Effector memory CD4-positive, alpha-beta T cell (primary cell): ENCODE measurements around the gene CREG2.
"Not testable (repeated sequence)": the region's sequence is repeated elsewhere in the genome, so short reads cannot be mapped to it uniquely, and the experiment has no call there.

ENCODE experiments used
- DNase-seq, 3 donors: peaks; one replicate each; pipeline ENCODE4 v3.0.0-alpha.2; 2020
- H3K27ac ChIP-seq: 2 replicates; pipeline ENCODE4 v1.7.0; 2013; ENCODE audit warnings: mild to moderate bottlenecking, low read length, moderate library complexity; ENCODE audit not compliant: insufficient read depth, poor library complexity, severe bottlenecking
- H3K27me3 ChIP-seq: replicated peaks from 2 replicates; pipeline ENCODE4 v1.7.0; 2013; ENCODE audit warnings: mild to moderate bottlenecking, low read length; ENCODE audit not compliant: insufficient read depth, control insufficient read depth, poor library complexity, severe bottlenecking
- H3K36me3 ChIP-seq: 2 replicates; pipeline ENCODE4 v1.7.0; 2013; ENCODE audit warnings: mild to moderate bottlenecking, low read length, moderate library complexity; ENCODE audit not compliant: control insufficient read depth, insufficient read depth
- H3K4me1 ChIP-seq: 2 replicates; pipeline ENCODE4 v1.7.0; 2013; ENCODE audit warnings: low read length, mild to moderate bottlenecking; ENCODE audit not compliant: control insufficient read depth, insufficient read depth, poor library complexity, severe bottlenecking
- H3K4me3 ChIP-seq: 2 replicates; pipeline ENCODE4 v1.7.0; 2013; ENCODE audit warnings: low read length, low read depth, mild to moderate bottlenecking; ENCODE audit not compliant: insufficient read depth, poor library complexity, severe bottlenecking
- H3K9me3 ChIP-seq: 2 replicates; pipeline ENCODE4 v1.7.0; 2013; ENCODE audit warnings: mild to moderate bottlenecking, low read length, moderate library complexity; ENCODE audit not compliant: control insufficient read depth

Gene CREG2

GRCh38 chr2:101316568-101316967, 70.7 kb downstream of the CREG2 start:
- not testable (repeated sequence) for H3K36me3 ChIP-seq, H3K27ac ChIP-seq, DNase-seq, H3K27me3 ChIP-seq, H3K4me1 ChIP-seq, H3K9me3 ChIP-seq, H3K4me3 ChIP-seq

GRCh38 chr2:101311696-101312017, 75.6 kb downstream of the CREG2 start:
- Histone ChIP-seq H3K36me3 (no peaks in the 10 kb centered on the region), H3K4me1 (peaks cover 22% of the 10 kb centered on the region), H3K27ac (peak overlapping the region; percentile 63), H3K9me3 (no peaks in the 10 kb centered on the region), H3K27me3 (no peaks in the 10 kb centered on the region), H3K4me3 (no peak overlapping the region)
- DNase-seq, result no peak

- DNase-seq, result peak in 1 of 3 donors; percentile 25
Measured at GRCh38 chr2:101310834-101311695, 76.2 kb downstream of the CREG2 start.

GRCh38 chr2:101310090-101310833, 77.0 kb downstream of the CREG2 start:
- no peak overlapping the region for H3K4me3 ChIP-seq
- H3K4me1 ChIP-seq, result peaks cover 32% of the 10 kb centered on the region
- no peak for DNase-seq
- no peaks in the 10 kb centered on the region for H3K9me3 ChIP-seq
- H3K27ac ChIP-seq, result peak overlapping the region; percentile 63
- H3K27me3 ChIP-seq, result no peaks in the 10 kb centered on the region
- peaks cover 4% of the 10 kb centered on the region for H3K36me3 ChIP-seq

More at GRCh38 chr2:101310834-101311695, 76.2 kb downstream of the CREG2 start:
- Histone ChIP-seq H3K36me3 (no peaks in the 10 kb centered on the region), H3K9me3 (no peaks in the 10 kb centered on the region), H3K27ac (peak overlapping the region; percentile 63), H3K4me3 (no peak overlapping the region), H3K4me1 (peaks cover 24% of the 10 kb centered on the region), H3K27me3 (no peaks in the 10 kb centered on the region)

- Histone ChIP-seq H3K9me3 (no peaks in the 10 kb centered on the region), H3K36me3 (peaks cover 4% of the 10 kb centered on the region), H3K27ac (peak within 1 kb of the TSS; percentile 91), H3K4me3 (peak within 1 kb of the TSS; percentile 92), H3K27me3 (no peaks in the 10 kb centered on the region), H3K4me1 (peaks cover 37% of the 10 kb centered on the region)
- peak; percentile 84 to 92 (median 92) for DNase-seq
Measured at GRCh38 chr2:101308432-101309210, 78.7 kb downstream of the CREG2 start, which contains the start of gene RNF149. RNF149 (minus strand) TSS chr2:101308701; CDS start chr2:101308588, 113 bp downstream.

GRCh38 chr2:101307950-101308431, 79.3 kb downstream of the CREG2 start:
- peak overlapping the region; percentile 92 for H3K4me3 ChIP-seq
- peak overlapping the region; percentile 91 for H3K27ac ChIP-seq
- H3K36me3 ChIP-seq, result peaks cover 4% of the 10 kb centered on the region
- H3K27me3 ChIP-seq, result no peaks in the 10 kb centered on the region
- peaks cover 38% of the 10 kb centered on the region for H3K4me1 ChIP-seq
- DNase-seq, result peak in 1 of 3 donors; percentile 11
- no peaks in the 10 kb centered on the region for H3K9me3 ChIP-seq

GRCh38 chr2:101307503-101307902, 79.8 kb downstream of the CREG2 start:
- Histone ChIP-seq H3K27me3 (no peaks in the 10 kb centered on the region), H3K4me1 (peaks cover 43% of the 10 kb centered on the region)
- no peak for DNase-seq

GRCh38 chr2:101306410-101306809, 80.9 kb downstream of the CREG2 start:
- peak overlapping the region; percentile 92 for H3K4me3 ChIP-seq
- H3K9me3 ChIP-seq, result no peaks in the 10 kb centered on the region
- H3K36me3 ChIP-seq, result peaks cover 9% of the 10 kb centered on the region
- no peaks in the 10 kb centered on the region for H3K27me3 ChIP-seq
- H3K4me1 ChIP-seq, result peaks cover 50% of the 10 kb centered on the region
- DNase-seq, result no peak
- H3K27ac ChIP-seq, result peak overlapping the region; percentile 91

More at GRCh38 chr2:101307503-101307902, 79.8 kb downstream of the CREG2 start:
- Histone ChIP-seq H3K4me3 (peak overlapping the region; percentile 92), H3K27ac (peak overlapping the region; percentile 91), H3K36me3 (peaks cover 4% of the 10 kb centered on the region), H3K9me3 (no peaks in the 10 kb centered on the region)

- no peak for DNase-seq
Measured at GRCh38 chr2:101305492-101306078, 81.7 kb downstream of the CREG2 start.

More at GRCh38 chr2:101305492-101306078, 81.7 kb downstream of the CREG2 start:
- Histone ChIP-seq H3K36me3 (peaks cover 9% of the 10 kb centered on the region), H3K9me3 (no peaks in the 10 kb centered on the region), H3K27ac (peak overlapping the region; percentile 91), H3K27me3 (no peaks in the 10 kb centered on the region), H3K4me1 (peaks cover 50% of the 10 kb centered on the region), H3K4me3 (peak overlapping the region; percentile 92)
